K562 (cell line): Measurements from ENCODE around the gene OBSCN. TPM values are rescaled to one million over a fixed set of nuclear protein-coding genes. Genes with fewer than 3 reads are reported as not detected.

ENCODE experiments used
- ATAC-seq: fragments of 200-7000 bp; cut with Tn5 transposase; 3 replicates; pipeline ENCODE4 v1.9.1; 2020; ENCODE audit warnings: moderate library complexity
- BruUV-seq: library from RNA; stranded (reverse); fragments of 400-500 nt; replicated peaks from 2 replicates; lab custom pipeline; 2021; lab: Mats Ljungman, UMichigan
- CTCF ChIA-PET: fragments of 300-600 bp; formaldehyde crosslinking; extraction: SDS; loops from one replicate; lab custom pipeline; 2021; ENCODE audit warnings: low intra/inter-chr PET ratio; lab: Yijun Ruan, JAX
- POLR2A ChIA-PET: fragments of 300-600, 350-650 bp; sonication (Branson Sonifier 250); formaldehyde crosslinking; extraction: SDS; loops from one replicate; lab custom pipeline; 2021; ENCODE audit warnings: antibody characterized with exemption, inconsistent platforms; lab: Yijun Ruan, JAX
- DNase-seq, 4 experiments: peaks; one replicate each; pipeline versions ENCODE4 v3.0.0 to v3.0.0-alpha.2; 2011 to 2018; ENCODE audit warnings: low spot score in 3 of 4, mixed read lengths in 3 of 4; ENCODE audit errors: extremely low read depth in 1 of 4
- FAIRE-seq: peaks from 2 replicates; lab custom pipeline; 2011; peaks lifted over from hg19 to GRCh38; lab: Jason Lieb, UNC
- H2AFZ ChIP-seq: 2 replicates; pipeline ENCODE4 v1.6.0; 2011; ENCODE audit warnings: low read depth, low read length, control low read depth, inconsistent platforms
- H3K27ac ChIP-seq: fragments of 200-600 bp; 3 replicates; pipeline ENCODE4 v1.8.0; 2011; ENCODE audit warnings: low read depth, mild to moderate bottlenecking, control low read depth, inconsistent platforms, low read length, moderate library complexity, mixed read lengths; ENCODE audit errors: extremely low read depth
- H3K27me3 ChIP-seq, 2 experiments: fragments of 300-600 bp in 1 of 2; 2 replicates in 1 of 2; 3 replicates in 1 of 2; pipeline versions ENCODE4 v1.6.0 to v1.8.0; 2011; ENCODE audit warnings: inconsistent platforms in 2 of 2, low read length in 2 of 2, mild to moderate bottlenecking in 1 of 2, mixed read lengths in 1 of 2, moderate library complexity in 1 of 2; ENCODE audit not compliant: control insufficient read depth in 2 of 2, insufficient read depth in 2 of 2
- H3K36me3 ChIP-seq: fragments of 300-600 bp; 3 replicates; pipeline ENCODE4 v1.8.0; 2011; ENCODE audit warnings: mild to moderate bottlenecking, low read length, inconsistent platforms; ENCODE audit not compliant: control insufficient read depth, insufficient read depth
- H3K4me1 ChIP-seq, 2 experiments: fragments of 200-600 bp in 1 of 2; replicated peaks in 1 of 2; 2 replicates in 1 of 2; 3 replicates in 1 of 2; pipeline versions ENCODE4 v1.5.1 to v1.8.0; 2011; ENCODE audit warnings: inconsistent platforms in 2 of 2, low read length in 2 of 2, mild to moderate bottlenecking in 1 of 2, mixed read lengths in 1 of 2, moderate library complexity in 1 of 2; ENCODE audit not compliant: control insufficient read depth in 2 of 2, insufficient read depth in 2 of 2
- H3K4me2 ChIP-seq: 2 replicates; pipeline ENCODE4 v1.6.1; 2011; ENCODE audit warnings: low read length, control low read depth, inconsistent platforms, mixed read lengths; ENCODE audit not compliant: insufficient read depth
- H3K4me3 ChIP-seq: fragments of 200-600 bp; sonication (generic), shearing (Covaris generic); 2 replicates; pipeline ENCODE4 v1.5.1; 2016; ENCODE audit warnings: control low read depth, inconsistent platforms
- H3K79me2 ChIP-seq: fragments of 200-600 bp; 3 replicates; pipeline ENCODE4 v1.8.0; 2011; ENCODE audit warnings: low read length, inconsistent platforms; ENCODE audit not compliant: control insufficient read depth, insufficient read depth
- H3K9ac ChIP-seq, 2 experiments: 2 replicates each; pipeline versions ENCODE4 v1.6.0 to v1.6.1; 2011; ENCODE audit warnings: low read depth in 2 of 2, low read length in 2 of 2, control low read depth in 1 of 2, inconsistent platforms in 1 of 2, mild to moderate bottlenecking in 1 of 2, mixed read lengths in 1 of 2; ENCODE audit not compliant: insufficient read depth in 1 of 2
- H3K9me1 ChIP-seq: one replicate; pipeline ENCODE4 v1.6.0; 2011; ENCODE audit warnings: inconsistent platforms, mild to moderate bottlenecking, low read length, moderate library complexity; ENCODE audit not compliant: control insufficient read depth, insufficient read depth
- H3K9me3 ChIP-seq: replicated peaks from 2 replicates; pipeline ENCODE4 v1.5.1; 2011; ENCODE audit warnings: low read depth, low read length, inconsistent platforms; ENCODE audit not compliant: control insufficient read depth, insufficient read depth
- H4K20me1 ChIP-seq: replicated peaks from 2 replicates; pipeline ENCODE4 v1.6.1; 2011; ENCODE audit warnings: low read length, inconsistent platforms, mixed read lengths; ENCODE audit not compliant: control insufficient read depth, insufficient read depth
- CBX3 ChIP-seq, 2 experiments: IDR thresholded peaks; 1 replicate in 1 of 2; 2 replicates in 1 of 2; pipeline ENCODE4 v1.6.1; 2012; ENCODE audit warnings: inconsistent platforms in 2 of 2, low read length in 2 of 2, borderline replicate concordance in 1 of 2, control low read depth in 1 of 2
- ELF4 ChIP-seq: fragments of 450-650 bp; formaldehyde crosslinking; IDR thresholded peaks from 2 replicates; pipeline ENCODE4 v1.4.0; 2022; ENCODE audit warnings: missing genetic modification characterization
- HNRNPLL ChIP-seq: fragments of 200-400 bp; formaldehyde crosslinking; IDR thresholded peaks from 2 replicates; pipeline ENCODE4 v1.6.1; 2017; ENCODE audit warnings: low read length, low read depth, mild to moderate bottlenecking; ENCODE audit not compliant: poor library complexity, severe bottlenecking
- MCM5 ChIP-seq: fragments of 450-650 bp; IDR thresholded peaks from 2 replicates; pipeline ENCODE4 v1.6.1; 2016; ENCODE audit warnings: low read depth
- MCM7 ChIP-seq, 2 experiments: fragments of 450-650 bp; IDR thresholded peaks; 2 replicates each; pipeline ENCODE4 v1.6.1; 2016 to 2018
- NCOA6 ChIP-seq: fragments of 450-650 bp; IDR thresholded peaks from 2 replicates; pipeline ENCODE4 v1.6.1; 2017; ENCODE audit warnings: mild to moderate bottlenecking
- NONO ChIP-seq, 2 experiments: fragments of 200-400 bp in 1 of 2; fragments of 450-650 bp in 1 of 2; formaldehyde crosslinking in 1 of 2; IDR thresholded peaks; 2 replicates each; pipeline ENCODE4 v1.6.1; 2017; ENCODE audit warnings: low read depth in 2 of 2, mild to moderate bottlenecking in 2 of 2, moderate library complexity in 2 of 2, low read length in 1 of 2
- SAP30 ChIP-seq: fragments of 200-600 bp; sonication (generic); IDR thresholded peaks from 2 replicates; pipeline ENCODE4 v1.6.1; 2012; ENCODE audit warnings: borderline replicate concordance, low read depth, mild to moderate bottlenecking, moderate library complexity, low read length, control low read depth, inconsistent platforms; ENCODE audit not compliant: insufficient read depth, poor library complexity, severe bottlenecking
- SPI1 ChIP-seq: IDR thresholded peaks from 2 replicates; pipeline ENCODE4 v1.6.1; 2011; ENCODE audit warnings: low read depth, low read length, control low read depth, borderline replicate concordance
- TEAD2 ChIP-seq: fragments of 450-650 bp; IDR thresholded peaks from 2 replicates; pipeline ENCODE4 v1.6.1; 2016; ENCODE audit warnings: missing genetic modification characterization, control low read depth, missing compliant biosample characterization
- ZKSCAN3 ChIP-seq: fragments of 250-450 bp; sonication (Bioruptor Pico); IDR thresholded peaks from 2 replicates; pipeline ENCODE4 v1.4.0; 2020
- ZNF3 ChIP-seq: fragments of 250-450 bp; sonication (Bioruptor Pico); IDR thresholded peaks from 2 replicates; pipeline ENCODE4 v1.5.0; 2021; ENCODE audit warnings: mild to moderate bottlenecking, moderate library complexity
- ZNF707 ChIP-seq: fragments of 250-450 bp; sonication (Bioruptor Pico); conservative IDR thresholded peaks from 2 replicates; pipeline ENCODE4 v1.8.0; 2022; ENCODE audit warnings: inconsistent platforms, mild to moderate bottlenecking, moderate library complexity
- WGBS: fragments of 100-300 bp; shearing (Covaris generic); methylation state at CpG from one replicate; pipeline ENCODE4 v1.1.6; 2016; ENCODE audit warnings: low coverage, mixed read lengths; ENCODE audit not compliant: insufficient coverage; ENCODE audit errors: missing lambda C conversion rate; 5-methylcytosine and 5-hydroxymethylcytosine counted together
- in situ Hi-C: fragments of 300-500 bp; cut with MboI; formaldehyde crosslinking; loops from 4 replicates; pipeline ENCODE4 v1.15.0; 2018; ENCODE audit warnings: inconsistent platforms, mixed read lengths
- intact Hi-C: fragments of 100-400 bp; cut with micrococcal nuclease; formaldehyde crosslinking; loops from 2 replicates; pipeline ENCODE4 v1.14.2; 2022
- polyA plus RNA-seq, 8 experiments: library from polyadenylated mRNA; depleted of rRNA in 4 of 8; stranded (reverse) in 5 of 8; unstranded in 3 of 8; fragments of >200 nt; fragmentation: Nextera tagmentation in 2 of 8; fragmentation: Illumina TruSeq in 1 of 8; extraction: Ambion mirVana in 2 of 8; extraction: Trizol in 1 of 8; gene quantifications; 2 replicates each; pipeline versions ENCODE4 v1.2.1 to v1.2.3, GENCODE V29; 2011 to 2014; ENCODE audit warnings: inconsistent platforms in 1 of 8, missing spikeins in 1 of 8
- total RNA-seq, 7 experiments: library from RNA; depleted of rRNA in 6 of 7; stranded (reverse); fragments of >200 nt in 6 of 7; fragmentation: Illumina TruSeq in 2 of 7; extraction: Trizol in 2 of 7; gene quantifications; 2 replicates each; pipeline versions ENCODE4 v1.2.1 to v1.2.3, GENCODE V29; 2011 to 2021; ENCODE audit warnings: low replicate concordance in 1 of 7
- TF ChIP-seq, protein P1 (sequence below): sonication (generic); IDR thresholded peaks from 2 replicates; pipeline ENCODE4 v1.6.1; 2016
- TF ChIP-seq, protein P2 (sequence below): fragments of 200-400 bp; formaldehyde crosslinking; IDR thresholded peaks from 2 replicates; pipeline ENCODE4 v1.6.1; 2017; ENCODE audit warnings: mild to moderate bottlenecking, low read depth, low read length, moderate library complexity
- TF ChIP-seq, protein P3 (sequence below), 3 experiments: fragments of 200-800 bp in 1 of 3; sonication (Bioruptor generic) in 1 of 3; sonication (generic) in 1 of 3; formaldehyde crosslinking in 1 of 3; IDR thresholded peaks; 2 replicates each; pipeline versions ENCODE4 v1.6.1 to v1.8.0; 2016 to 2022; ENCODE audit warnings: mild to moderate bottlenecking in 2 of 3, missing compliant biosample characterization in 2 of 3, missing genetic modification characterization in 2 of 3, missing genetic modification reagents in 1 of 3

The OBSCN gene
- total and polyA plus RNA-seq, 9 of the 15 experiments (the other 6 are each of a cell fraction or from before 2014, with no cell fraction given), result 0.18 to 19.7 (median 3.6) TPM

DNA sequence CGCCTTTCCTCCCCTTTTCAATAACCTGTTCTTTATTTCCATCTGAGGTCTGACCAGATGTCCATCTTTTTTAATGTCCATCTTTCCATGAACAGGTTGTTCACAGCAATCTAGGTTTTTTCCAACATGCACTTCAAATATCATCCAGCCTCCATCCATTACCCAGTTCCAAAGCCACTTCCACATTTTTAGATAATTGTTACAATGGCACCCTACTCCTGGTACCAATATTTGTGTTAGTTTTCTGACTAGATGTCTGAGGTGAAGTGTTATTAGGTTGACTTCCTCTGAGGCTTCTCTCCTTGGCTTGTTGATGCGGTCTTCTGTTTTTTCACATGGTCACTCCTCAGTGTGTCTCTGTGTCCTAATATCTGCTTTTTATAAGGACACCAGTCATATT is 89.4 kb downstream of the OBSCN start:
- BruUV-seq, result no TSS peak
- whole genome bisulfite sequencing, result 0% methylated on average over 2 of the region's 2 CpGs
- in situ Hi-C loops, result no loop called here

More for the DNA sequence above, 89.4 kb downstream of the OBSCN start:
- H3K9ac ChIP-seq, result no peak overlapping the region
- H4K20me1 ChIP-seq, result no peaks in the 10 kb centered on the region
- H3K36me3 ChIP-seq, result no peaks in the 10 kb centered on the region
- no peaks in the 10 kb centered on the region for H3K79me2 ChIP-seq
- H3K9me3 ChIP-seq, result no peaks in the 10 kb centered on the region; the same call in 1 of the 2 replicates
- no peak overlapping the region for H2AFZ ChIP-seq
- CTCF ChIA-PET, result no interaction called here
- H3K9me1 ChIP-seq, result no peaks in the 10 kb centered on the region
- H3K4me2 ChIP-seq, result no peak overlapping the region
- TF ChIP-seq, protein P1, sequence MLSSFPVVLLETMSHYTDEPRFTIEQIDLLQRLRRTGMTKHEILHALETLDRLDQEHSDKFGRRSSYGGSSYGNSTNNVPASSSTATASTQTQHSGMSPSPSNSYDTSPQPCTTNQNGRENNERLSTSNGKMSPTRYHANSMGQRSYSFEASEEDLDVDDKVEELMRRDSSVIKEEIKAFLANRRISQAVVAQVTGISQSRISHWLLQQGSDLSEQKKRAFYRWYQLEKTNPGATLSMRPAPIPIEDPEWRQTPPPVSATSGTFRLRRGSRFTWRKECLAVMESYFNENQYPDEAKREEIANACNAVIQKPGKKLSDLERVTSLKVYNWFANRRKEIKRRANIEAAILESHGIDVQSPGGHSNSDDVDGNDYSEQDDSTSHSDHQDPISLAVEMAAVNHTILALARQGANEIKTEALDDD, result no peak
- TF ChIP-seq MCM5 (no peak), NONO (IDR thresholded peaks at IDR 0.05; ENCODE audit: low read depth in 2 of 2, low read length in 1 of 2) (no peak), HNRNPLL (no peak), NCOA6 (no peak), CBX3 (IDR thresholded peaks at IDR 0.05; ENCODE audit: borderline replicate concordance in 1 of 2, low read length in 2 of 2) (0 out of 3 replicates have a peak, but pooled peaks of 1 of the 2 experiments have one; percentile 45), ZNF707 (CRISPR knock-in tag) (peak; percentile 95), ELF4 (CRISPR knock-in tag) (no peak), ZKSCAN3 (CRISPR knock-in tag) (no peak), ZNF3 (CRISPR knock-in tag) (no peak), TEAD2 (tag) (no peak), SAP30 (no peak), SPI1 (peak; percentile 29; the same call in 1 of the 2 replicates), MCM7 (IDR thresholded peaks at IDR 0.05) (no peak)
- TF ChIP-seq, protein P2, sequence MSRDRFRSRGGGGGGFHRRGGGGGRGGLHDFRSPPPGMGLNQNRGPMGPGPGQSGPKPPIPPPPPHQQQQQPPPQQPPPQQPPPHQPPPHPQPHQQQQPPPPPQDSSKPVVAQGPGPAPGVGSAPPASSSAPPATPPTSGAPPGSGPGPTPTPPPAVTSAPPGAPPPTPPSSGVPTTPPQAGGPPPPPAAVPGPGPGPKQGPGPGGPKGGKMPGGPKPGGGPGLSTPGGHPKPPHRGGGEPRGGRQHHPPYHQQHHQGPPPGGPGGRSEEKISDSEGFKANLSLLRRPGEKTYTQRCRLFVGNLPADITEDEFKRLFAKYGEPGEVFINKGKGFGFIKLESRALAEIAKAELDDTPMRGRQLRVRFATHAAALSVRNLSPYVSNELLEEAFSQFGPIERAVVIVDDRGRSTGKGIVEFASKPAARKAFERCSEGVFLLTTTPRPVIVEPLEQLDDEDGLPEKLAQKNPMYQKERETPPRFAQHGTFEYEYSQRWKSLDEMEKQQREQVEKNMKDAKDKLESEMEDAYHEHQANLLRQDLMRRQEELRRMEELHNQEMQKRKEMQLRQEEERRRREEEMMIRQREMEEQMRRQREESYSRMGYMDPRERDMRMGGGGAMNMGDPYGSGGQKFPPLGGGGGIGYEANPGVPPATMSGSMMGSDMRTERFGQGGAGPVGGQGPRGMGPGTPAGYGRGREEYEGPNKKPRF, result no peak
- TF ChIP-seq, protein P3, sequence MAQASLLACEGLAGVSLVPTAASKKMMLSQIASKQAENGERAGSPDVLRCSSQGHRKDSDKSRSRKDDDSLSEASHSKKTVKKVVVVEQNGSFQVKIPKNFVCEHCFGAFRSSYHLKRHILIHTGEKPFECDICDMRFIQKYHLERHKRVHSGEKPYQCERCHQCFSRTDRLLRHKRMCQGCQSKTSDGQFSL (CRISPR knock-in tag; IDR thresholded peaks at IDR 0.05), result no peak
- TF ChIP-seq, protein P3 (tag; IDR thresholded peaks at IDR 0.05), result no peak
- intact Hi-C loops, result no loop called here
- no peak overlapping the region for H3K27ac ChIP-seq
- H3K4me3 ChIP-seq, result no peak overlapping the region
- DNase-seq (no peak), FAIRE-seq (no peak), ATAC-seq (no peak)
- POLR2A ChIA-PET, result no interaction called here
- H3K4me1 ChIP-seq, result peaks cover 0 to 5% of the 10 kb centered on the region in 2 experiments; a peak in 1 of 5 replicates
- peaks cover 2 to 41% of the 10 kb centered on the region in 2 experiments; a peak in 3 of 5 replicates for H3K27me3 ChIP-seq
